ENCODE results near the gene ERC2.

ERC2 gene

DNA sequence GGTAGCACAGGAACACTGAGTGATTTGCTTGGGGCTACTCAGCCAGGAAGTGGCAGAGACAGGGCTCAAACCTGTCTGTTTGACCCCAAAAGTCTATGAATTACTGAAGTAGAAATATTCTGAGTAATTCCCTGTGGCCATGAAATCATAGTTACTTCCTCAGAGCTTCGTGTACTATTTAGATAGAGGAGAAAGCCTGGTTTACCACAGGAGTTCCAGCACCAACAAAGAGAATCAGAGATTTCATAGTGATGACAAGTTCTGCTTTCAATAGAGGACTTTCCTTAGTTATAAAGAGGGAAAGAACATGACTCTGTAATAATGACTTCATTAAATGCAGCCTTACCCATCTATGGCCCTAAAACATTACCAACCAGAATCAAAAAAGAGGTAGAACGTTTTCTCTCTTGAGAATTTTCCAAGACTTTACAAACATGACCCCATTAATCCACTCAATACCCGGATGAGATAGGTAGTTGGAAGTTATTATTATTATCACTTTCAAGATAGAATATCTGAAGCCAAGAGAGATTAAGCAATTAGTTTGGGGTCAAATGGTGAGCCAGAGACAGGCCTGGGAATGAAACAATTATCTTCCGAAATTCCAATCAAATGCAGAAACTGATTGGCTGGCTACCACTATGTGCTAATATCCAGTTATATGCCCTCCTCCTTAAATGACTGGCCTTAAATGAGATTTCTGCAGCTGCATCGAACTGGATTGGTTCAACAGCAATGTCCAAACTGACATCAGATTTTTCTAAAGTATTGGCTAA lies 967.5 kb downstream of the ERC2 start:
- DNase-seq, result no peak

DNA sequence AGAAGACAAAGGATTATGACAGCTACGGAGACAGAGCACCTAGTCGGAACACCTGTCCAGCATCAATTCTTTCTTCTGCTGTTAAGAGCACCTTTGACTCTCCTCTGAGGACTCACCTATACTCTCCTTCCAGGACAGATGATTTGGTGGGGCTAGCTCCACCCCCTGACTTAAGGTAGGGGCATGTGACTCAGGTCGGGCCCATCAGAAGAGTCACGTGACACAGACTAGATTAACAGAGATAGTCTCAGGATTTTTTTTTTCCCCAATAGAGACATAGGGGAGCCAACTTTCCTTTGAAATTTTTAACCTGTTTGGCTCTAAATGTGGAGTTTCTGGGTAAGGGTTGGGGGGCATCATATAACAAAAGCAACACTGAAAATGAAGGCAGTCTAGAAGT lies 969.7 kb downstream of the ERC2 start:
- DNase-seq, result no peak

DNA sequence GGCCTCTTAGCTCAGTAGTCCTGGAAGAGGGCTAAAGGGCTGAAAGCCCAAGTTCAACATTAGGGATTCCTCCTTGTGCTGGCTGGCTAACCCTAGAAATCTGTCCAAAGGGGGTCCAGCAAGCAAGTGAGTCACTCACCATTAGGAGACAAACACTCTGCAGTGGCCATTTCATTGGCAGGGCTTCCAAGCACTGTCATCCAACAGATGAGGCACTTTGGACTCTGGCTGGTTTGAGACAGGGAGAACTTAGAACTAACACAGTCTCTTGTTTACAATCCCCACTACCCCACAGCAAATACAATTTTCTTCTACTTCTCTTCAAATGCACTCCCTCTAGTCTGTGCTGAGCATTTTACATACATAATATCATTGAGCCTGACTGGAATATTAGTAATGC lies 971.0 kb downstream of the ERC2 start:
- no peak for DNase-seq

DNA sequence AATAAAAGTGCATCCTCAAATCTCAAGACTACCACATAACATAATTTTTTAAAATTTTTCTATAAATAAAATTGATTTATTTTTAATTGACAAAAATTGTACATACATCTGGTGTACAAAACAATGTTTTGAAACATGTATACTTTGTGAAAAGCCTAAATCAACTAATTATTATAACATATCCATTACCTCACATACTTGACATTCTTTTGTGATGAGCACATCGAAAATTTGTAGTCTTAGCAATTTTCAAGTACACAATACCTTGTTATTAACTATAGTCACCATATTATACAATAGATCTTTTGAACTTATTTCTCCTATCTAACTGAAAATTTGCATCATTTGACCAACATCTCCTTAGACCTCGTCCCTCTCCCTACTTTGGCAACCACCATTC lies 973.3 kb downstream of the ERC2 start:
- DNase-seq, result no peak

DNA sequence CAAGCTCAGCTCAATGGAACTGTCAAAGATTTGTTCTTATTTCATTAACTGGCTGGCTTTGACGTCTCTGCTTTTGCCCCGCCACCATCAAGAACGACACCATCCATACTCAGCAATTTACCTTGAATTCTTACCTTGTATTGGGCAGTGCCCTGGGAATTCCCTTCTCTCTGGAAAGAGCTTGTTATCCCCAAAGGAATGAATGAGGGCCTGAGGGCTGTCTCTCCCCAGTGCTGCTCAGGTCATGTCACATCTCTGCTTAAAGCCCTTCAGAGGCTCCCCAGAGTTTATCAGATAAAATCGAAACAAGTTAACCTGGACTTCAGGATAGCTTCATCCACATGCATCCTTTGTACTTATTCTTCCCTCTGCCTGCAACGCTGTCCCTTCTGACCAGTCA lies 975.3 kb downstream of the ERC2 start:
- no peak for DNase-seq

DNA sequence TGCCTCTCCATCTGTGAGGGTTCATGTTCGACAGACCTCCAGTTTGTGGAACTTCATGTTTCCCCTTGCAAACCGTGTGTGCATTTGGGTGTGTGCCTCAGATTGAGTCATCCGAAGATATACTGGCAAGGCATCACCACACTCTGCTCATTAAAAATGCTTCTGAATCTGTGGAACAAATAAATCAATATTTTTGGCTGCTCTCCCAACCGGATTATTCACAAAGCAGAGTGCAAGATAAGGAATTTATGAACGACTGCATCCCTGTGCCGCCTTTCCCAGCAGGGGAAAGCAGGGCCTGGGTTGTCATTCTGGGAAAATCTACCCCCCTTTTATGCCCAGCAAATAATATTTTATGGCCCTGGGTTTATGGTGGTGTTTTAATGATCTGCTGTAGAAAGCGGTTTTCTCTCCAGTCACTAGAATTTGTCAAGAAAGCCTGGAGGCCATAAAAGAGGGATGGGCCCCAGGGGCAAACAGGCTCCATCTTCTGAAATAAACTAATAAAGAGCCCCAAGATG lies 976.9 kb downstream of the ERC2 start:
- no peak for DNase-seq

DNA sequence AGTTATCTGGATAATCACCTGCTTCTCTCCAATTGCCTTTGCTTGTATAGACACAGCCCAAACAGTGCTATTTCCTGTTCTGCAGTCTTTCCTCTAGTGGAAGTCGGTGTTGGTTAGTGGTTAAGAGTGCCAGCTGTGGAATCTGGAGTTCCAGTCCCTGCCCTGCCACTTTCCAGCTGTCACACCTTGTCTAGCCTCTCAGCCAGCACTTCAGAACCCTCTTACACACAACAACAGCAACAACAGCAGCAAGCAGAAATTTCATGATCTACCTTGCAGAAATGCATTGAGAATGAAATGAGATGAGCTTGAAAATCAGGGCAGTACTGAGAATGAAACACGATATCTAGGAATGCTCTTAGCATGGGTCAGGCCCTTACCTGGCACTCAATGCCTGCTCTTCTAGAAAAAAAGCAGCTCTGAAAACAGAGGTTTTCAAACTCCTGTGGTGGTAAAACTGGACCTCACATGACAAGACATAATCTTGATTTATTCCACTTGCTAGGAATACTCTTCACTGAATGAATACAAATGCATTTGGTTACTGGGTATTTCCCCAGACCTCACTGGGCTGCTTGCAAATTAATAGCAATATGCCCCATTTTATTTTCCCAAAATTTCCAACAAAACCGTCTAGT lies 977.9 kb downstream of the ERC2 start:
- DNase-seq, result no peak

DNA sequence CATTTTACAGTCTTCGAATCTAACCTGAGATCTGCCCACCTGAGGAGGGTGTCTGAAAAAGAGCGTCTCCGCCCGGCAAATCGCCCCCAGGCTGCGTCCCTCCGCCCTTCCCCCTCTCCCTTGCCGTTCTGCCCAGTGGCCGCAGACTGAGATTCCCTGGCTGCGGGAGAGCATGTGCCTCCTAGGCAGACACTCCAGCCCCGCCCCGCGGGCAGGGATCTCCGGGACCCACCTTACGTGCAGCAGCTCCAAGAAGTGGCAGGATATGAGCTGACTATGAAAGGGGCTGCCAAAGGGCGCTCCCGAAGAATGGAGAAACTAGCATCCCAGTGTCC lies 978.5 kb downstream of the ERC2 start:
- DNase-seq, result no peak

DNA sequence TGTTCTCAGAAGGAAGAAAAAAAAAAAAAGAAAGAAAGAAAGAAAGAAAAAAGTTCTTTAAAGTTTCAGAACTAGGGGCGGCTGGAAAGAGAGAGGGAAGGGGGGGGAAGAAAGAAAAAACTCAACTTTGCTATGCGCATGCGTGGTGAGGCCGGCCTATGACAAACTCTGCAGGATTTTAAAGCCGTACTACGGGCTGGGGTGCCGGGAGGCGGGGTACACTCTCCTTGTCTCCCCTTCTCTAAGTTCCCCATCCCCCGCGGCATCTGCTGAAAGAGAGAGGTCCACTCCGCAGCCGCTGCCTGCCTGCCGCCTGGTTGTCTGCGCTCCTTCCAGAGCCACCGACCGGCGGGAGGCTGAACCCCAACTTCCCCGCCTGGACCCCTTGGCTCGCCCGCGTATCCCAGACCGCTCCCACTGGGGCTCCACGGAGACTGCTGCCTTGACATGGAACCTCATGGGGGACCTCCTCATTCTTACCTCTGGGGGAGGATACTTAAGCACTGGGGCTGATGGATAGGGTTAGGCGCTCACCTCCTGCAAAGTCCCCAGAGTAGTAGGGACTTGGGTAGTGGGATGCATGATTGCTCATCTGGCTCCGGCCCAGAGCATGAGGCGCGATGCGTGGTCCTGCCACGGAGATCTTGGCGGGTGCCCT lies 979.7 kb downstream of the ERC2 start:
- no peak for DNase-seq

DNA sequence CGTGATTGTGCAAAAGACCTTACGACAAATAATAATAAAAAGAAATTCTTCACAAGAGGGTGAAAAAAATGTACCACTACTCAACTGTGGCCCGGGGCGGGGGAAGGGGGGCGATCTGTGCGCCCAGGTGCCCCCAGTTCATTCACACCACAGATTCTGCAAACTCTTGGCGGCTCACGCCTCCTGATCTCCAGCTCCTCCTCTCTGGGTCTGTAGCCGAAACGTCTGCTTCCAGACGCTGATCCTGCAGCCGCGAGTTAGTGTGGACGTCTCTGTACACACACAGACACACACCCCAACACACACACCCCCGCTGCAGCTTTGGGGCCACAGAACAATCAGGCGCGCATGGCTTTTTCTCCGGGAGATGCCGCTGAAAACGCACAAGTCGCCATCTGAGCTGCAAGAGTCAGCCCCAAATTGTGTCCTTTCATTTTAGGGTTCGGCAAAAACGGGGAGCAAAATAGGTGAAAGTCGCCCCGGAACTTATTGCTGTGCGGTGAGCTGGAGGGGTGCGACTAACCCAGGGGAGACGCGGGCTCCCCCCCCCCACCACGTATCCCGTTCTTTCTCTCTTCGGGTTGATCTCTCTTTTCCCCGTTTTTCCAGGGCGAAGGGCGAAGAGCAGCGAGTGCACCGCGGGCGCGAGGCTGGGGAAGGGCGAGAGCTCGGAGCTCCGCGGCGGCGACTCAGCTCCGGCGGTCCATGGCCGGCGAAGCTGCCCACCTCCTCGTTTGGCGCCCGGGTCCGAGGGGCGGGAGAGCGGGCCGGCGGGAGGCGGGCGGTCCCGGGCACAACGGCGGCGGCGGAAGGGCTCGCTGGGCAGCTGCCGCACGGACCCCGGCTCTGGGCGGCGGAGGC lies 980.7 kb downstream of the ERC2 start:
- no peak for DNase-seq

DNA sequence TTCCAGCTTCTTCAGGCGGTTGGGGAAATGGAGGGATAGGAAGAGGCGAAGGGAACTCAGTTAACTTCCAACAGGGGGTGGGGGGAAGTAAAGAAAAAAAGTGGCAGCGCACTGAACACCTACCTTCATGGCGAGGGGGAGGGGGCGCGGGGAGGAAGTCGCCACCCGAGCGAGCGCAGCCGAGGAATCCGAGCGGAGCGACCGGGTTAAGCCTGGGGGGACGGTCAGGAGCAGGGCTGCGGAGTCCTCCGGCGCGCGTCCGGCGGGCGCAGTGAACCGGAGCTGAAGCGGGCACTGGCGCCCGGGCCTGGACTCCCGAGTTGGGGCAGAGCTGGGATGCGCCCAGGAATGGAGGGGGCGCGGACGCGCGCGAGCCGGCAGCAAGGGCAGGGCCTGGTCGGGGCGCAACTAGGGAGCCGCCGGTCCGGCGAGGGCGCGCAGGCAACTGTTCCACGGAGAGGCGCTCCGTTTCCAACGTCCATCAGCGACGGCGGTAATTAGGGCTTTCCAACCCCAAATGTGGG lies 981.3 kb downstream of the ERC2 start, which contains the start of gene WNT5A:
WNT5A (minus strand) TSS at position 450 of the 524 bp plus-strand sequence; CDS start at position 129, 321 bp downstream.
- no peak for DNase-seq

DNA sequence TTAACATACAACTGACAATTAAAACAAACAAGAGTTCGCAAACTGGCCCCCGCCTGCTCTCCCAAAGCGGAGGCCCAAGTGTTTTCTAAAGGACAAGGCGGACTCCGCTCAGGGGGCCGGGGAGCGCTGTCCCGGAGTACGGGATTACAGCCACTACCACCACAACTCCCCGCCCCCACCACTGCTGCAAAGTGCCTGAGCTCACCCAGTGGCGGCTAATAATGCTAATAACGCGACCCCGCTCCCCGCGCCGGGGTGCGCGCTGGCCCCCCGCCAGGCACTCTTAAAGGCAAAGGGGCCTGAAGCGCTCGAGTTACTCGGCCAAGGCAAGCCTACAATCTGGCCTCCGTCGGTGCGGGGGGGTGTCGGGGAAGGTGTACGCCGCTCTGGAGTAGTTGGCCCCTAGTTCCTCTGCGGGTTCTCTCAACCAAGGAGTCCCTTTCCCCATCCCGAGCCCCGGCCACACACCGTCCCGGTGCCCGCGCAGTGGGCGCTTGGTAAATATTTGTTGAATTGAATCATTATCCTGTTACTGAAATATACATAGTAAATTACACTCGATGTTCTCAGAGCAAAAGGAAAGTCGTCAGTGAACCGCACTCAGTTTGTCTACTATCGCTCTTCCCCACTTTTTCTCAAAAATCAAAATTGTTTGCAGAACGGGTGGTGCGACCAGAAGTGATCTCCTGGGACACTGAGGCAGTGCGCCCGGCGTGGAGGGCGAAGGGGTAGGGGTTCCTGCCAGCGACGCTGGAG lies 982.0 kb downstream of the ERC2 start:
- no peak for DNase-seq

DNA sequence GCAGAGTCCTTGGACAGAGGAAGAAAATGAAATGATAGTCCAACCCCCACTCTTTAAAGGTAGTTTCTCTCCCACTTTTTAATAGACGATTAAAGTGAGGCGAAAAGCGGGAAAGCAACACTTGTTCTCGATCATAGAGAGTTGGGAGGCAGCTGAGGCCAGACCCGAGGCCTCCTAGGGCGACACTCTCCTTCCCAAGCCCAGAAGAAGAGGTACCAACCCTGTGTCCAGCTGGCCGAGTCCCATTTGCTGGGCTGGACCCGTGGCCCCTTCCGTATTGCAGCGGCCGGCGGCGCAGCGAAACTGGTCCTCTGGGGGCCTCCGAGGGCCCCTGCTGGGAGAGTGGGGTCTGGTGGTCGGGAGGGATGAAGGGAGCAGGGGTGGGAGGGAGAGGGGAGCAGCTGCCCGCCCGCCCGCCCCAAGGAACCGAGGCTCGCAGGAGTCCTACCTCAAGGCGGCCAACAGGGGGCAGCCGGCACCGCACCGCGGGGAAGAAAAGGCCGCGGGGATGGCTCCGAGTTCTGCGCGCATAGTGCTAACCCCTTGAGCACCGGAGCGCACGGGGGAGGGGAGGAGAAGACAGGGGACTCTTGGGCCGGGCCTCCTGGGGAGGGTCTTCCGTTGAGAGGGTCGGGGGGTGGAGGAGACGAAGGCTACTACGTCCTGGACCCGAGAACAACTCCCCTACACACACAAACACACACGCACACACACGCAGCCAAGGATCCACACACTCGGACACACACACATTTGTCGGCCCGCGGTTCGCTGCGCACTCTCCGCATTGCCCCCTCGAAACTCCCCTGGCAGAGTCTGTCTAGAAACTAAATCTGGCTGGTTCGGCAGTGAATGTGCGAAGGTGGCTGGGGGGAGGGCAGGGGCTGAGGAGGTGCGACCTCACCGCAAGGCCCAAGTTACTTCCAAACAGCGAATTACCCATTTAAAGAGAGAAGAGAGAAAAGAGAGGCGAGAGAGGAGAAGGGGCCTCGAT lies 983.2 kb downstream of the ERC2 start:
- no peak for DNase-seq

DNA sequence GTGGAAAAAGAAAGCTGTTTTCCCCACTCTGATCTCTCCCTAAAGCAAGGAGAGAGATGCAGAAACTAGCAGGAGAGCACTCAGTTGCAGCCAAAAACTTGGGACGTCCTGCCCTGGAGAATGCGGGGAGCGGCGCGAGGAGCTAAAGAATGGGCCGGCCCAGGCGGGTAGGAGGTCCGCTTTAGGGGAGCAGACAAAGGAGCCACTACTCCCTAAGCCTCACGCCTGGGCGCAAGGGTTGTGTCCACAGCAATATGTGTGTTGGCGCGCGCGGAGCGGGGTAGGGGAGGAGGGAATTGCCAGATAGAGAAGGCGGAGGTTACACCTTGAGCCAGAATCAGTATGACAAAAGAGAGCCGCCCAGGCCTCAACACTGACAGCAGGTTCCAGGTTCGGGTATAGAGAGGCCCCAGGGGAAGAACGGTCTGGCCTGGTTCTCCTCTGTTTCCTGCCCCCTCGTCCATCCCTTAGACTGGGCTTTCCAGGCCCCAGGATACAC lies 984.0 kb downstream of the ERC2 start:
- DNase-seq, result no peak

DNA sequence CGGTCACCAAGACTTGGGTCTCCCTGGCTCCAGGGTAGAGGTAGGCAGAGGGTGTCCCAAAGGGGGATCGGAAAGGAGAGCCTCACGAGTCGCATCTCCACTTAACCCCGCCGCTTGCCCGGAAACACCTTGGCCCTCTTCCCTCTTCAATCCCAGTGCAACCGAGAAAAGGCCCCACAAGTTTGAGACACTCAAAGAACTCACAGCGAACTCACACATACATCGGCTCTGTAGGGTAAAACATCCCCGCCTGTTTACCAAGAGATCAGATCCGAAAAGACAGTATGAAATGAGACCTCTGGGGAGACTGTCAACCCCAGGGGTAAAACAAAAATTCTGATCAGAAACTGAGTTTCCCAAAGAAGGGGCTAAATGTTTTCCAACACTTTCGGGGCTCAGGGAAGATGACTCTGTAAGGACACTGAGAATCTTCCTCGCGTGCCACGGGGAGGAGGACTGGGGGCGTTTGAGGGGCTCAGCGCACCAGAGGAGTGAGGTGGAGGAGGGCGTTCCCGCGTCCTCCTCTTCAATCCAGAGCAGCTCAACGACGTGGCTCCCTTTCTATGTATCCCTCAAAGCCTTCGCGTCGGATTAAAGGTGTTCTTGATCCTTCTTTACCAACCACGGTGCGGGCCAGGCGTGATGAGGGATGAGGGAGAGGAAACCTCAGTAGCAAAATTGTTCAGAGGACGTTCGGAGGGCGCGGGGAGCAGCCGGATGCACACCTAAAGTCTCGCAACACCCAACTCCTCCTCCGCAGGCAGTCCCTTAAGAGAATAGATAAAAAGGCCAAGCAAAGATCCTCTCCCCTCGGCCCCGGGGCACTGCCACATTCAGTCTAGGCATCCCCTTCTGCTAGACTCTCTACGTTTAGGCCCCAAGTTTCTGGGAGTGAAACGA lies 984.8 kb downstream of the ERC2 start:
- DNase-seq, result no peak

DNA sequence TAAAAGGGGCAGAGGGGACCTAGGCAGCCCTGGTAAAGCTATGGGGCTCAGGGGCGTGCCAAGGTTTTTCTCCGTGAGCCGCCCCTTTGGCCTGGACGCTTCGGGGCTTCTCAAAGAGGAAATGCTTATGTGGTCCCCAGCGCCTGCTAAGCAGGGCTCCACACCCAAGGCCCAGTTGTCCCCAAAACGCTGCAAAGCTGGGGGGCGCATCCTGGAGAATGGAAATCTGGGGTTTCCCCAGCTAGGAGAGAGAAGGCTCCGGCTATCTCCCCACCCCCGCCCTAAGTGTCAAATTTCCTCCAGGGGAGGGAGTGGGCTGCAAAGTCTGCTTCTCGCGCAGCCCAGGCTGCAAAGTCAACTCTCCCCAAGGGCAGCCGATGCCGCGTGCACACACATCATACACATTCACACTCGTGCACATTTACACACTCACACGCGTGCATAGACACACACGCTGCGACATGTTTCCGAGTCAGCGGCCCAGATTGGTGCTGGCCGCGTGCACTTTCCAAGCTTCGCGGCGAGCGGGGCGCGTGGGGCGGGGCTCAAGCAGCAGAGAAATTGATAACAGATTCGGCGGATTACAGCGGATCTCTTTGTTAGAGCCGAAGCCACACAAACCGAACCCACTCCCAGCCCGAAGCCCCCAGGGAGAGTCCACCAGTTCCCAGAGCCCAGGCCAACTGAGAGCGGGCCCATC lies 985.6 kb downstream of the ERC2 start:
- DNase-seq, result no peak

DNA sequence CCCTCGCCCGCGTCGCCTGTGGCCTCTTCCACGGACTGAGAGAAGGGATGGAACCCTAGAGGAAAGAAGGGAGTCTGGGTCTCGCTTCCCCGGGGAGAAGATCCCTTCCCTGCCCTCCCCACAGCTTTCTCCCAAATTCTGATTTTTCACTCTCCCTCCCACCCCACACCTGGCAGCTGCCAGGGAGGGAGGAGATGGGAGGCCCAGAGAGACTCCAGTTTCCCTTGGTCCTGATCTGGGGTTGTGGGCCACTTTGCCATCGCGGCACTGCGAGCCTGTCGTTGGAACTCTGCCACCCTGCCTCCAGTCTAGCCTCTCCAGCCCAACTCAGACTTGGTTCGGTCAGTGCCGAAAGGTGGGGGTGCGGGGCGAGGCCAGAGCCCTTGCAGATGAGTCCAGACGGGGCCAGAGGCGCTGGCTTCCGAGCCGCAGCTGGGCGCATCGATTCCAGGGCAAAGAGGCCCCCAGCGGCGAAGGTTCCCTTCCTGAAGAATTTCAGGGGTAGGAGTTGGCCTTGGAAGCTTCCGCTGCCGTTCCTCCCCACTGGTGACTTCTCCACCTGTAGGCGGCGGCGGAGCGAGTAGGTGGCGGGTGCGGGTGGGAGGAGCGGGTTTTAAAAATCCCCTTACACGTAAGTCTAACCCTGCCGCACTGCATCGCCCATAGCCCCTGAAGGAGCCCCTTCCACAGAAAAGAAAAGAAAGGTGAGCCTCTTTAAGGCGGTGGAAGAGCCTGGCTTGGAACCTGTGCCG lies 986.3 kb downstream of the ERC2 start:
- DNase-seq, result no peak

All from CD4-positive, alpha-beta T cell treated with Interleukin-10 for 1 hour (primary cell).